ENCODE measurements around the gene SSNA1. TPM values are rescaled to one million over a fixed set of nuclear protein-coding genes. Genes with fewer than 3 reads are reported as not detected.

Gene SSNA1
- total RNA-seq, 1 donor from 2014 or later: 88.8 TPM

- intact Hi-C loops (cut with micrococcal nuclease): loop anchor here (1.0 to 2.0 kb wide), 7 partner anchors 10 to 351 kb away; partner anchors contain the start of genes MRPL41, NELFB, PNPLA7 and TUBB4B
These were observed 11.1 kb downstream of the SSNA1 start for GRCh38 chr9:137199411-137200121.

GRCh38 chr9:137200311-137201204 is 12.1 kb downstream of the SSNA1 start, which contains the start of gene TPRN:
Gene TPRN (minus strand): TSS chr9:137200741. CDS start chr9:137200711, 30 bp downstream.
- intact Hi-C loops (cut with micrococcal nuclease): loop anchor here (1.0 to 2.0 kb wide), 7 partner anchors 11 to 350 kb away; partner anchors contain the start of genes MRPL41, NELFB, PNPLA7 and TUBB4B

- intact Hi-C loops (cut with micrococcal nuclease): loop anchor here (2.0 kb wide), 2 partner anchors 45 to 349 kb away; partner anchors contain the start of genes MRPL41 and PNPLA7
These were observed 12.9 kb downstream of the SSNA1 start for GRCh38 chr9:137201205-137201868.

GRCh38 chr9:137202966-137203365 is 14.5 kb downstream of the SSNA1 start:
- intact Hi-C loops (cut with micrococcal nuclease): no loop called here

- intact Hi-C loops (cut with micrococcal nuclease): loop anchor here (1.0 kb wide), 4 partner anchors 16 to 117 kb away; partner anchors contain the start of genes ANAPC2, NELFB and SSNA1
These were observed 16.3 kb downstream of the SSNA1 start for GRCh38 chr9:137204731-137205125.

GRCh38 chr9:137205126-137206069 is 16.9 kb downstream of the SSNA1 start, which contains the start of the genes NDOR1 and TMEM203:
Gene NDOR1 (plus strand): TSS chr9:137205700. CDS start chr9:137205778, 78 bp downstream.
Gene TMEM203 (minus strand): TSS chr9:137205648. CDS start chr9:137205414, 234 bp downstream.
- intact Hi-C loops (cut with micrococcal nuclease): loop anchor here (1.0 kb wide), 5 partner anchors 17 to 118 kb away; partner anchors contain the start of genes ANAPC2, NELFB, SSNA1 and TUBB4B

- intact Hi-C loops (cut with micrococcal nuclease): loop anchor here (1.0 kb wide), 1 partner anchor 35 kb away; the partner anchor contains the start of gene TUBB4B
These were observed 18.1 kb downstream of the SSNA1 start for GRCh38 chr9:137206602-137207001.

- intact Hi-C loops (cut with micrococcal nuclease): no loop called here
These were observed 23.1 kb downstream of the SSNA1 start for GRCh38 chr9:137211532-137211931.

GRCh38 chr9:137212520-137212919 is 24.0 kb downstream of the SSNA1 start:
- intact Hi-C loops (cut with micrococcal nuclease): no loop called here

- intact Hi-C loops (cut with micrococcal nuclease): no loop called here
These were observed 24.9 kb downstream of the SSNA1 start for GRCh38 chr9:137213160-137214060.

- intact Hi-C loops (cut with micrococcal nuclease): no loop called here
These were observed 26.1 kb downstream of the SSNA1 start for GRCh38 chr9:137214620-137215019.

GRCh38 chr9:137215196-137215986 is 26.9 kb downstream of the SSNA1 start:
- intact Hi-C loops (cut with micrococcal nuclease): no loop called here

GRCh38 chr9:137216188-137216965 is 27.9 kb downstream of the SSNA1 start:
- intact Hi-C loops (cut with micrococcal nuclease): no loop called here

- intact Hi-C loops (cut with micrococcal nuclease): no loop called here
These were observed 29.1 kb downstream of the SSNA1 start for GRCh38 chr9:137217276-137218211.

GRCh38 chr9:137218212-137218753 is 29.8 kb downstream of the SSNA1 start:
- intact Hi-C loops (cut with micrococcal nuclease): no loop called here
